Omental fat pad (tissue), 4 donors: ENCODE data around the gene TIPRL. TPM values are rescaled to one million over a fixed set of nuclear protein-coding genes. Genes with fewer than 3 reads are reported as not detected.

Experiments
- ATAC-seq: fragments of 150-250 bp; one replicate; pipeline ENCODE4 v1.9.1; 2016; ENCODE audit warnings: mild to moderate bottlenecking, moderate library complexity; ENCODE audit not compliant: low FRiP score
- DNase-seq: peaks from one replicate; pipeline ENCODE4 v3.0.0-alpha.2; 2019; ENCODE audit warnings: low spot score
- CTCF ChIP-seq, 3 donors: fragments of 450-650 bp; IDR thresholded peaks; one replicate each; pipeline ENCODE4 v1.5.1; 2016 to 2017; ENCODE audit warnings: antibody characterized with exemption in 3 of 3, mild to moderate bottlenecking in 3 of 3, moderate library complexity in 2 of 3
- total RNA-seq, 4 donors: library from RNA; depleted of rRNA; stranded (reverse); fragments of >200 nt; gene quantifications; one replicate each; pipeline ENCODE4 v1.1.0, GENCODE V29; 2016

The TIPRL gene
- total RNA-seq, 4 donors from 2014 or later, result 18.6 to 30.0 (median 19.8) TPM

- ATAC-seq, result no peak
- no peak for TF ChIP-seq CTCF (IDR thresholded peaks at IDR 0.05)
- no peak for DNase-seq
Measured at GRCh38 chr1:168224991-168225390, 46.2 kb downstream of the TIPRL start.

GRCh38 chr1:168225476-168226190, 46.9 kb downstream of the TIPRL start, which contains the start of gene SFT2D2:
TSS of gene SFT2D2 (plus strand) at chr1:168226004. CDS start at chr1:168226080, 76 bp downstream.
- no peak for TF ChIP-seq CTCF (IDR thresholded peaks at IDR 0.05)
- DNase-seq (no peak), ATAC-seq (peak; percentile 93)

GRCh38 chr1:168227620-168228019, 48.9 kb downstream of the TIPRL start:
- no peak for TF ChIP-seq CTCF (IDR thresholded peaks at IDR 0.05)
- no peak for ATAC-seq
- DNase-seq, result no peak

GRCh38 chr1:168229893-168230292, 51.1 kb downstream of the TIPRL start:
- no peak for TF ChIP-seq CTCF (IDR thresholded peaks at IDR 0.05)
- no peak for DNase-seq
- ATAC-seq, result no peak

- DNase-seq (no peak), ATAC-seq (no peak)
- TF ChIP-seq CTCF (IDR thresholded peaks at IDR 0.05), result no peak
Measured at GRCh38 chr1:168230709-168231108, 51.9 kb downstream of the TIPRL start.

- ATAC-seq, result no peak
- no peak for TF ChIP-seq CTCF (IDR thresholded peaks at IDR 0.05)
- no peak for DNase-seq
Measured at GRCh38 chr1:168234846-168235547, 56.2 kb downstream of the TIPRL start.

GRCh38 chr1:168235548-168235885, 56.8 kb downstream of the TIPRL start:
- DNase-seq (no peak), ATAC-seq (no peak)
- TF ChIP-seq CTCF (IDR thresholded peaks at IDR 0.05), result no peak
